GM12875 (cell line): ENCODE measurements around the gene SLC25A33.

ENCODE experiments used
- H3K4me3 ChIP-seq: one replicate; pipeline ENCODE4 v1.5.1; 2011; ENCODE audit warnings: low read depth, low read length, control low read depth
- CTCF ChIP-seq: IDR thresholded peaks from 2 replicates; pipeline ENCODE4 v1.5.1; 2011; ENCODE audit warnings: low read depth, mild to moderate bottlenecking, control low read depth, inconsistent platforms, low read length, moderate library complexity, borderline replicate concordance; ENCODE audit not compliant: insufficient read depth

SLC25A33 gene

GRCh38 chr1:9589144-9589718 is 50.0 kb downstream of the SLC25A33 start:
- TF ChIP-seq CTCF: no peak
- peak overlapping the region; percentile 80 for H3K4me3 ChIP-seq

- TF ChIP-seq CTCF: no peak
- peak overlapping the region; percentile 80 for H3K4me3 ChIP-seq
These were observed 50.5 kb downstream of the SLC25A33 start for GRCh38 chr1:9589719-9590157.

GRCh38 chr1:9590201-9590600 is 50.9 kb downstream of the SLC25A33 start:
- peak overlapping the region; percentile 80 for H3K4me3 ChIP-seq
- no peak for TF ChIP-seq CTCF

GRCh38 chr1:9590945-9591668 is 51.8 kb downstream of the SLC25A33 start:
- H3K4me3 ChIP-seq: peak overlapping the region; percentile 39
- TF ChIP-seq CTCF: no peak

- no peak for TF ChIP-seq CTCF
- H3K4me3 ChIP-seq: no peak overlapping the region
These were observed 52.6 kb downstream of the SLC25A33 start for GRCh38 chr1:9591669-9592509.

- no peak overlapping the region for H3K4me3 ChIP-seq
- no peak for TF ChIP-seq CTCF
These were observed 53.3 kb downstream of the SLC25A33 start for GRCh38 chr1:9592510-9593075.
